CD4-positive, alpha-beta T cell (primary cell): ENCODE measurements around the gene AMBRA1. TPM values are rescaled to one million over a fixed set of nuclear protein-coding genes. Genes with fewer than 3 reads are reported as not detected.

Source experiments
- ATAC-seq: fragments of 200-7000 bp; cut with Tn5 transposase; one replicate; pipeline ENCODE4 v1.10.0; 2022; ENCODE audit warnings: mild to moderate bottlenecking; ENCODE audit not compliant: poor library complexity
- CTCF ChIA-PET: fragments of 350-600 bp; sonication (Branson Sonifier 250); formaldehyde crosslinking; loops from one replicate; lab custom pipeline; 2021; ENCODE audit warnings: antibody characterized with exemption, inconsistent platforms; lab: Charles Lee
- POLR2A ChIA-PET: fragments of 350-600 bp; sonication (Branson Sonifier 250); formaldehyde crosslinking; loops from one replicate; lab custom pipeline; 2021; ENCODE audit warnings: antibody characterized with exemption, inconsistent platforms; lab: Charles Lee
- DNase-seq, 14 experiments: peaks; one replicate each; pipeline ENCODE4 v3.0.0-alpha.2; 2013 to 2020; ENCODE audit warnings: mixed read lengths in 2 of 14
- H3K27ac ChIP-seq, 2 donors: one replicate each; pipeline versions ENCODE4 v1.5.1 to v1.7.0; 2013; ENCODE audit warnings: low read length in 2 of 2, low read depth in 1 of 2, mild to moderate bottlenecking in 1 of 2
- H3K27me3 ChIP-seq, 2 experiments: 1 replicate in 1 of 2; 2 replicates in 1 of 2; pipeline versions ENCODE4 v1.6.1 to v1.7.0; 2013; ENCODE audit warnings: low read length in 2 of 2, control low read depth in 1 of 2, mild to moderate bottlenecking in 1 of 2, moderate library complexity in 1 of 2; ENCODE audit not compliant: insufficient read depth in 2 of 2, control insufficient read depth in 1 of 2
- H3K36me3 ChIP-seq: one replicate; pipeline ENCODE4 v1.6.1; 2013; ENCODE audit warnings: low read length, control low read depth; ENCODE audit not compliant: insufficient read depth
- H3K4me1 ChIP-seq: one replicate; pipeline ENCODE4 v1.6.1; 2013; ENCODE audit warnings: low read length, control low read depth; ENCODE audit not compliant: insufficient read depth
- H3K4me3 ChIP-seq: one replicate; pipeline ENCODE4 v1.5.1; 2013; ENCODE audit warnings: mild to moderate bottlenecking, low read length, moderate library complexity
- H3K9me3 ChIP-seq, 2 experiments: 1 replicate in 1 of 2; 2 replicates in 1 of 2; pipeline versions ENCODE4 v1.6.1 to v1.7.0; 2013; ENCODE audit warnings: low read length in 2 of 2, mild to moderate bottlenecking in 2 of 2, control low read depth in 1 of 2, moderate library complexity in 1 of 2; ENCODE audit not compliant: control insufficient read depth in 1 of 2, insufficient read depth in 1 of 2
- H3K27ac Mint-ChIP-seq: one replicate; pipeline ENCODE4 v1.8.0; 2020; ENCODE audit warnings: mixed read lengths
- H3K27me3 Mint-ChIP-seq: one replicate; pipeline ENCODE4 v1.8.0; 2021; ENCODE audit warnings: mixed read lengths
- H3K36me3 Mint-ChIP-seq: one replicate; pipeline ENCODE4 v1.8.0; 2021; ENCODE audit warnings: low read depth, mixed read lengths
- H3K4me1 Mint-ChIP-seq: one replicate; pipeline ENCODE4 v1.8.0; 2021; ENCODE audit warnings: low read depth, mixed read lengths
- H3K4me3 Mint-ChIP-seq: one replicate; pipeline ENCODE4 v1.8.0; 2020; ENCODE audit warnings: mild to moderate bottlenecking, mixed read lengths
- H3K9me3 Mint-ChIP-seq: one replicate; pipeline ENCODE4 v1.8.0; 2020; ENCODE audit warnings: mixed read lengths
- CTCF ChIP-seq: fragments of 200-600 bp; IDR thresholded peaks from one replicate; pipeline ENCODE4 v1.8.0; 2022; ENCODE audit warnings: antibody characterized with exemption, mild to moderate bottlenecking
- intact Hi-C, 2 experiments: fragments of 100-400 bp; cut with DNase I in 1 of 2; cut with micrococcal nuclease in 1 of 2; formaldehyde crosslinking; loops; one replicate each; pipeline versions ENCODE4 v1.15.1 to v1.9.0; 2023 to 2025; cut with DNase I, micrococcal nuclease
- total RNA-seq, 174 experiments: library from RNA in 2 of 174; stranded (reverse) in 2 of 174; gene quantifications; one replicate each; pipeline ENCODE4 v1.2.3 and lab custom pipeline; 2021 to 2026

Gene AMBRA1
- total RNA-seq, 2 experiments from 2014 or later = 29.4 to 31.9 TPM

GRCh38 chr11:46445192-46445919 lies 148.5 kb downstream of the AMBRA1 start:
- no peaks in the 10 kb centered on the region for H3K27me3 Mint-ChIP-seq
- POLR2A ChIA-PET = no interaction called here

GRCh38 chr11:46444305-46444704 lies 149.5 kb downstream of the AMBRA1 start:
- no peak overlapping the region for H3K4me3 ChIP-seq
- Mint-ChIP-seq H3K4me3 (no peak overlapping the region), H3K36me3 (peaks cover 51% of the 10 kb centered on the region), H3K9me3 (no peaks in the 10 kb centered on the region), H3K4me1 (peaks cover 5% of the 10 kb centered on the region), H3K27me3 (no peaks in the 10 kb centered on the region), H3K27ac (no peak overlapping the region)
- TF ChIP-seq CTCF = no peak
- POLR2A ChIA-PET = no interaction called here
- intact Hi-C loops = no loop called here
- peaks cover 25% of the 10 kb centered on the region for H3K36me3 ChIP-seq
- H3K27ac ChIP-seq = no peak overlapping the region
- CTCF ChIA-PET = no interaction called here
- H3K27me3 ChIP-seq = no peaks in the 10 kb centered on the region
- H3K4me1 ChIP-seq = no peaks in the 10 kb centered on the region
- no peaks in the 10 kb centered on the region for H3K9me3 ChIP-seq
- DNase-seq (no peak), ATAC-seq (no peak)

More at GRCh38 chr11:46445192-46445919, 148.5 kb downstream of the AMBRA1 start:
- DNase-seq (no peak), ATAC-seq (no peak)
- no peak for TF ChIP-seq CTCF
- H3K9me3 Mint-ChIP-seq = no peaks in the 10 kb centered on the region
- H3K4me1 Mint-ChIP-seq = peaks cover 5% of the 10 kb centered on the region
- Histone ChIP-seq H3K36me3 (peaks cover 24% of the 10 kb centered on the region), H3K4me3 (no peak overlapping the region), H3K27me3 (no peaks in the 10 kb centered on the region), H3K4me1 (no peaks in the 10 kb centered on the region), H3K27ac (no peak overlapping the region), H3K9me3 (no peaks in the 10 kb centered on the region)
- H3K4me3 Mint-ChIP-seq = no peak overlapping the region
- no peak overlapping the region for H3K27ac Mint-ChIP-seq
- peaks cover 47% of the 10 kb centered on the region for H3K36me3 Mint-ChIP-seq
- intact Hi-C loops = no loop called here
- CTCF ChIA-PET = no interaction called here

GRCh38 chr11:46438211-46438610 lies 155.6 kb downstream of the AMBRA1 start:
- Histone ChIP-seq H3K27ac (no peak overlapping the region), H3K36me3 (peaks cover 52% of the 10 kb centered on the region), H3K27me3 (no peaks in the 10 kb centered on the region), H3K4me1 (no peaks in the 10 kb centered on the region), H3K9me3 (no peaks in the 10 kb centered on the region), H3K4me3 (no peak overlapping the region)
- Mint-ChIP-seq H3K27me3 (no peaks in the 10 kb centered on the region), H3K36me3 (peaks cover 95% of the 10 kb centered on the region), H3K27ac (no peak overlapping the region), H3K4me3 (no peak overlapping the region), H3K4me1 (no peaks in the 10 kb centered on the region), H3K9me3 (no peaks in the 10 kb centered on the region)
- DNase-seq = no peak
- CTCF ChIA-PET = no interaction called here
- intact Hi-C loops = no loop called here
- no peak for TF ChIP-seq CTCF
- POLR2A ChIA-PET = no interaction called here
- no peak for ATAC-seq
